AG10803 (cell line): Measurements from ENCODE around the gene HEATR9.

Experiments
- DNase-seq: peaks from one replicate; pipeline ENCODE4 v3.0.0; 2010; ENCODE audit warnings: low read depth
- H3K4me3 ChIP-seq: 2 replicates; pipeline ENCODE4 v1.5.1; 2011; ENCODE audit warnings: mild to moderate bottlenecking, low read length, control low read depth
- CTCF ChIP-seq: conservative IDR thresholded peaks from 2 replicates; pipeline ENCODE4 v1.5.1; 2011; ENCODE audit warnings: mild to moderate bottlenecking, low read length, control low read depth, inconsistent platforms

Gene HEATR9

GRCh38 chr17:35846055-35846809 lies 22.5 kb downstream of the HEATR9 start:
- H3K4me3 ChIP-seq = no peak overlapping the region
- peak; percentile 66 for DNase-seq
- TF ChIP-seq CTCF = no peak

GRCh38 chr17:35844547-35844946 lies 24.1 kb downstream of the HEATR9 start:
- no peak for DNase-seq
- H3K4me3 ChIP-seq = no peak overlapping the region
- TF ChIP-seq CTCF = no peak

DNA sequence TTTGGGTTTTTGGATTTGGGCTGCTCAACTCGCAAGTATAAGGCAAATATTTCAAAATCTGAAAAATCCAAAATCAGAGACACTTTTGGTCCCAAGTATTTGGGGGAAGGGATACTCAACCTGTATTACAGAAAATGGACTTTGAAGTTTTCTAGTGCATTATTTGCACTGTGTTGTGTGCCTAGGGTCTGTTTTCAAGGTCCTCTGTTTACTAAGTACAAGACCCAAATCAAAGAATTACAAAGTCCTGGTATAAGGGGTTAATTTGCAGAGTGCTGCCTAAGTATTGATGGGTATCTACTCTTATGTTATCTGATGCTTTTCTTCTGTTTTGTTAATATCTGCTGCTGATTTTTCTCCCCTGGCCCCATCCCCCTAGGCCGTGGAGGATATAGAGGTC lies 25.0 kb downstream of the HEATR9 start:
- no peak for TF ChIP-seq CTCF
- no peak for DNase-seq
- H3K4me3 ChIP-seq = no peak overlapping the region

DNA sequence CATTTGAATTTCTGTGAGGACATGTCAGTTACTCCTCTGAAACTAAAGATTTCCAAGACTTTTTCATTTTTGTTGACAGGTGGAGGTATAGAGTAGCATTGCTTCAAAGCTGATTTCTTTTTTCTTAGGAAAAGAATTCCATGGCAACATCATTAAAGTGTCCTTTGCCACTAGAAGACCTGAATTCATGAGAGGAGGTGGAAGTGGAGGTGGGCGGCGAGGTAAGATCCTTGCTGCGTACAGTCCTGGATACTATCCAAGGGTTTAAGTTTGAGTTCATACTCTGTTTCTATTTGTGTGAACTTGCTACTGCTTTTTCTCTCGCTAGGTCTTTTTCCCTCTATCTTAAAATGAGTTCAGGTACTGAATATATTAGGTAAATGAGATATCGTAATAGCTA lies 26.5 kb downstream of the HEATR9 start:
- no peak for TF ChIP-seq CTCF
- H3K4me3 ChIP-seq = no peak overlapping the region
- no peak for DNase-seq

GRCh38 chr17:35841505-35841904 lies 27.2 kb downstream of the HEATR9 start:
- DNase-seq = peak; percentile 8
- no peak for TF ChIP-seq CTCF
- no peak overlapping the region for H3K4me3 ChIP-seq

GRCh38 chr17:35841101-35841500 lies 27.6 kb downstream of the HEATR9 start:
- TF ChIP-seq CTCF = no peak
- DNase-seq = no peak
- H3K4me3 ChIP-seq = no peak overlapping the region

DNA sequence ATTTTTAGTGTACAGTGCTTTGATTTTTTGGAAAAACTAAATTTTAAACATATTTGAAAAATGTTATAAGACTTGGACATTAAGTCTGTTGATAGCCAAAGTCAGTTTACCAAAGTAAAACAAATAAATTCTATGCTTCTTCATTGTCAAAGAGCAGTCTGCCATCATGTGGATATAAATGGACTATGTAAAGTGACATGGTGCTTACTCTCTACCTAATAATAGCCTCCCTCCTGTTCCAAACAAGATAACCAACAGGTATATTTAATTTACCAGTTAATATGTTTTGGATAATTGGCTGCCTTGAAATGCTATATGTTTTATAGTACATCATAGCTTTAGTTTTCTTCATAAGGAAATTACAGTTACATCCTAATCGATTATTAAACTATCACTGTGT lies 43.5 kb downstream of the HEATR9 start:
- no peak overlapping the region for H3K4me3 ChIP-seq
- no peak for TF ChIP-seq CTCF
- DNase-seq = no peak
